ENCODE measurements around the gene ADAM12.
"Not testable (repeated sequence)": the region's sequence is repeated elsewhere in the genome, so short reads cannot be mapped to it uniquely, and the experiment has no call there.

ADAM12 gene

GRCh38 chr10:126351021-126351420 is 37.3 kb downstream of the ADAM12 start:
- no peak for TF ChIP-seq CTCF (IDR thresholded peaks at IDR 0.05; ENCODE audit: insufficient read depth, missing control alignments)
- DNase-seq (ENCODE audit: insufficient read length, low spot score) (no peak), FAIRE-seq (no peak)

GRCh38 chr10:126350216-126350992 is 37.9 kb downstream of the ADAM12 start:
- FAIRE-seq, result no peak
- TF ChIP-seq CTCF (IDR thresholded peaks at IDR 0.05; ENCODE audit: insufficient read depth, missing control alignments), result no peak
- DNase-seq (ENCODE audit: insufficient read length, low spot score), result no peak

- TF ChIP-seq CTCF (IDR thresholded peaks at IDR 0.05; ENCODE audit: insufficient read depth, missing control alignments), result no peak
- FAIRE-seq (no peak), DNase-seq (ENCODE audit: insufficient read length, low spot score) (no peak)
Measured at GRCh38 chr10:126349676-126350075, 38.6 kb downstream of the ADAM12 start.

DNA sequence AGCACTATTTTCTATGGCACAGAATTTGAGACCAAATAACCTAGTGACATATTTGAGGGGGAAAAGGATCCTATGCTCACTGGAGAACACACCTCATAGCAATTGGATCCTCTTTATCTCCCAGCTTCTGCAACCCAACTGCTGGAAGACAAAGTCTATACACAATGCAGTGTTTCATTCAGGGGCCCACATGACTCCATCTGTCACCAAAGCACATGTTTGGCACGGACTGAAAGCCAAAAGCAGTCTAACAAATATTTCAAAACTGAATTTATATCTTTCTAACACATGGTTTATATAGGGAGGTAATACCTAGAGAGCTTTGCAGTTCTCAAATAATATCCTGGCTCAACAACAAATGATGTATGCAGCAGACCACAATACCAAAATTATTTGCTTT is 39.2 kb downstream of the ADAM12 start:
- TF ChIP-seq CTCF (IDR thresholded peaks at IDR 0.05; ENCODE audit: insufficient read depth, missing control alignments), result no peak
- DNase-seq (ENCODE audit: insufficient read length, low spot score) (no peak), FAIRE-seq (no peak)

DNA sequence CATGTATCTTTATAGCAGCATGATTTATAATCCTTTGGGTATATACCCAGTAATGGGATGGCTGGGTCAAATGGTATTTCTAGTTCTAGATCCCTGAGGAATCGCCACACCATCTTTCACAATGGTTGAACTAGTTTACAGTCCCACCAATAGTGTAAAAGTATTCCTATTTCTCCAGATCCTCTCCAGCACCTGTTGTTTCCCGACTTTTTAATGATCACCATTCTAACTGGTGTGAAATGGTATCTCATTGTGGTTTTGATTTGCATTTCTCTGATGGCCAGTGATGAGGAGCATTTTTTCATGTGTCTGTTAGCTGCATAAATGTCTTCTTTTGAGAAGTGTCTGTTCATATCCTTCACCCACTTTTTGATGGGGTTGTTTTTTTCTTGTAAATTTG is 44.8 kb downstream of the ADAM12 start:
- DNase-seq (ENCODE audit: insufficient read length, low spot score); FAIRE-seq: not testable (repeated sequence)

- FAIRE-seq, result no peak
- TF ChIP-seq CTCF (IDR thresholded peaks at IDR 0.05; ENCODE audit: insufficient read depth, missing control alignments), result no peak
- DNase-seq (ENCODE audit: insufficient read length, low spot score), result no peak
Measured at GRCh38 chr10:126342680-126343079, 45.6 kb downstream of the ADAM12 start.

GRCh38 chr10:126341491-126341890 is 46.8 kb downstream of the ADAM12 start:
- no peak for TF ChIP-seq CTCF (IDR thresholded peaks at IDR 0.05; ENCODE audit: insufficient read depth, missing control alignments)
- FAIRE-seq (no peak), DNase-seq (ENCODE audit: insufficient read length, low spot score) (no peak)
